Stimulated activated CD4-positive, alpha-beta T cell treated with anti-CD3 and anti-CD28 coated beads, TNF-alpha, amount 100 ng/mL, for 1 hour (primary cell): ENCODE results near the gene CROCC.

Source experiments
- DNase-seq, 3 donors: peaks; one replicate each; pipeline ENCODE4 v3.0.0-alpha.2; 2020; ENCODE audit warnings: low read depth in 3 of 3, low spot score in 1 of 3

Gene CROCC

DNA sequence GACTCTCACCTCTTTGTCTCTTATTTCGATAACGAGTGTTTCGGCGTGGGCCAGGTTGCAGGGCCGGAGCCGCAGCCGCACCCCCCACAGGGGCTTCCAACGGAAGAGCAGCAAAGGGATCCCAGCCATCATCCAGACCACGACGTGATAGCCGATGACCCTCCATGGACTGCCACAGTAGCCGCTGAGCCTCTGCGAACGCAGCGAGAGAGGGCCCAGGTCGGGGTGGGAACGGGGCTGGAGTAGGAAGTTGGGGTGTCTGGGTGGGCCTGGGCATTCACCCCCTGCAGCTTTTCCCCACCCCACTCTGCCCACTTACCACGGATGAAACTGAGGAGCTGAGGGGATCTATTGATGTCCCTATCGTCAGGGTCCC lies 83.6 kb downstream of the CROCC start:
- no peak for DNase-seq

DNA sequence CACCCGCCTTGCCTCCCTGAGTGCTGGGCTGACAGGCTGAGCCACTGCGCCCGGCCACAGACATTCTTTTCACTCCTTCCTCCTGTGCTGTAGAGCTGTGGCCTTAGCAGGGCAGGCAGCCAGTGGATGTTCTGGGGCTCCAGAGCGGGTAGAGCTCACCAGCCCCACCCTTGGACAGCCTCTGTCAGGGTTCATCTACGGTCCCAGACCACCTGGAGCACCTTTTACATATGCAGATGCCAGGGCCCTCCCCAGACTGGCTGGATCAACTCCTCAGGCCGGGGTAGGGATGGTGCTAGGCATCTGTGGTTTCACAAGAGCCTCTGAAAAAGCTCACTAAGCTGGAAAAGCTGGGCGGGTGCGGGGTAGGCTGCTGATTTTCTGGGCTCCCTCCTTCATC lies 85.4 kb downstream of the CROCC start:
- DNase-seq: no peak

DNA sequence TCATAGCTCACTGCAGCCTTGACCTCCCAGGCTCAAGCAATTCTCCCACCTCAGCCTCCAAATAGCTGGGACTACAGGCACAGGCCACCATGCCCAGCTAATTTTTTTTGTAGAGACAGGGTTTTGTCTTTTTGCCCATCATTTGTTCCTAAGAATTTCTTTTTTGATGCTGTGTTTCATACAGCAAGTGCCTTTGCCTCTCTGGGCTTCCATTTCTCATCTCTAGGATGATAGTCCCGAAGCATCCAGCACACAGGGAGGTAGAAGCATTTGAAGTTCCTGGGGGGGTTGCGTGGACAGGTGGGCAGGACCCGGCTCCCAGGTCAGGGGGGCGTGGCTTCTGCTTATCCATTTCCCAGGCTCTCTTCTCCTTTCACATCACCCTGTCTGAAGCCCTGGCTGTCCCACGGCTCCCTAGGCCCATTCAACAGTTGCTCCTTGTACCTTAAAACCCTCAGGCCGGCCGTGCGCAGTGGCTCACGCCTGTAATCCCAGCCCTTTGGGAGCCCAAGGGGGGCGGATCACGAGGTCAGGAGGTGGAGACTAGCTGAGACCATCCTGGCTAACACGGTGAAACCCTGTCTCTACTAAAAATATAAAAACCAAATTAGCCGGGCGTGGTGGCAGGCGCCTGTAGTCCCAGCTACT lies 86.6 kb downstream of the CROCC start:
- no peak for DNase-seq

DNA sequence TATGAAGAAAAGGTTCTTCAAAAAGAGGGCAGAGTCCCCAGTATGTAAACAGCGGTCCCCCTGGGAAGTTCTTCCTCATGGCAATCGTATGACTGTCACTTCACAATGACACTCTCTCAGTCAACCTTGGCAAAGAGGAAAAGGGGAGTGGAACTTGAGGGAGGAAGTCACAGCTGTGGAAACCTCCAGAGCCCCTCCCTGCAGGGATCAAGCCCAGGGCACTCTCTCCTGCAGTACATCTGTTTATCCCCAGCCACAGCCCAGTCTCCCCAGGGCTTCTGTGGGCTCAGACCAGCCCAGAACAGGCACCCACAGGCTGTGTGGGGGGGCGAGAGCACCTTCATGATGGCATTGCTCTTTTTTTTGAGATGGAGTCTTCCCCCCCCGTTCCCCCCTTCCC lies 88.0 kb downstream of the CROCC start:
- DNase-seq: no peak

DNA sequence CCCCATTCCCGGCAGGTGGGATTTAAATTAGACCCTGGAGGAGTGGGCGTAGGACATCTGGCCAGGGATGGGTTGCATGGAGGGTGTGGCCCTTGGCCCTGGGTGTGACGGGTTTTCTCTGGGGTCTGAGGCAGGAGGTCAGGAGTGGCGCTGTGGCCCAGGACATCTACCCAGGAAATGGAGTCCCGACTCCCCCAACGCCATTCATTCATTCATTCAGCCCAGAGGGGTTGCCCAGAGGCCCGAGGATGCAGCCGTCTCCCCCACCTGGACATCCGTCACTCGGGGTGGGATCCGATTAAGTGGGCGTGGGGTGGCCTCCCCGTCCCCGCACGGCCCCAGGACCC lies 89.3 kb downstream of the CROCC start:
- no peak for DNase-seq

DNA sequence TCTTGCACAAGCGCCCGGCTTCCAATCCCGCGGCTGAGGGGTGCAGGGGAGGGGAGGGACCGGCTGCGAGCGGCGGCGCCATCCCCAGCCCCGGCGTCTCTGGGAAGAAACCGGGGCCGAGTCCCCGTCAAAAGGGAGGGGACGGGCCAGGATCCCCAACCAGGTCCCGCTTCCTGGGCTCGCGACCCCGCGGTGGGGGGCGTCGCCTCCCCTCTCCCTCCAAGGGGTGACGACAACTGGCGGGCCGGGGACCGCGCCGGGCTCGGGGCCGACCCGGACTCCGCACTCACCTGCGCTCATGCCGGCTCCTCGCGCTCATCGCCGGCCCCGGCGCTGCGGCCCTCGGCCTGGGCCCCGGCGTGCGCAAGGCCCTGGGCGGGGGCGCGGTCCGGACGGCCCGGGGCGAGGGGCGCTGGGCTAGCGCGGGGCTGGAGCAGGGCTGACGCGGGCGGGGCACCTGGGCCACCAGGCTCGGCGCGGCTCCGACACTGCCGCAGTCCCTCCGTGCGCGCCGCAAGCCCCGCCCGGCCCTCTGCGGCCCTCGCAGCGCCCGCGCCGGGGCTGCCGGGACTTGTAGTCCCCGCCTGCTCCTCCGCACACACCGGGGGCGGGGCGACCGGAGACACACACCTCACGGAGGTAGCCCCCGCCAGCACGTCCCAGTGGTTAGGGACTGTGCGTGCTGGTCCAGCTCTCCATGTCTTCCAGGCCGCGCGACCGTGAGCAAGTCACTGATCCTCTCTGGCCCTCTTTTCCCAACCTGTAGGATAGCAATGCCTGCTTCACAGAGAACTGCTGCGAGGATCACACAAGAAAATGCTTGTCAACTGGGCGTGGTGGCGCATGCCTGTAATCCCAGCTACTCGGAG lies 89.9 kb downstream of the CROCC start, which contains the start of gene ATP13A2:
Gene ATP13A2 (minus strand): TSS at position 490 of the 869 bp plus-strand sequence. CDS start 190 bp downstream, at position 300.
- DNase-seq: peak; percentile 58 to 71 (median 66)

DNA sequence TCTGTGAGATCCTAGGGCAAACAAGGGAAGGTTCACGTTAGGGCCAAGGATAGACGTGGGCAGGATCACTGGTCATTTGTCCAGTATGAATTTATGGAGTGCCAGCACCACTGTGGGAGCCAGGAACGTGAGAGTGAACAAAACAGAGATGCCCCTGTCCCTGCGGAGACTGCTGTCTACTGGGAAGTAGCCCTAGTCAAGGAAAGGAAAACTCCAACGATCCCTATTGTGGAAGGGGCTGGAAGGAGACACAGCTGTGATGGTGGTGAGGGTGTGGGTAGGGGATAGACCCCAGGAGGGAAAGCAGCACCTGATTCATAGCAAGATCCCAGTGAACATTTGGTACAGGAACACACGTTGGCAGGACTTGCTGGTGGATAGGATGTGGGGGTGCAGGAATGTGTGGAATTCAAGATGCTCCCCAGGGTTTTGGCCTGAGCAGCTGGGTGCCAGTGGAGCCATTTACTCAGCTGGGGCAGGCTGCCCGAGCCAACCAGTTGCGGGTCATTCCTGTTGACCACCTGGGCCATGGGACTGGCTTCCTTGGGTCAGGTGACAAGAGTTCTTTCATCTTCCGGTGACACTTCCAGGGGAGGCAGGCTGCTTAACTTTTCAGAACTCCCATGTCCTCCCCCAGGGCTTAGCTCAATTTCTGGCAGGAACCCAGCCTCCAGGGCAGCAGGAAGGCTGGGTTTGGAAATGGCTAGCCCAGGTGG lies 91.2 kb downstream of the CROCC start:
- no peak for DNase-seq

DNA sequence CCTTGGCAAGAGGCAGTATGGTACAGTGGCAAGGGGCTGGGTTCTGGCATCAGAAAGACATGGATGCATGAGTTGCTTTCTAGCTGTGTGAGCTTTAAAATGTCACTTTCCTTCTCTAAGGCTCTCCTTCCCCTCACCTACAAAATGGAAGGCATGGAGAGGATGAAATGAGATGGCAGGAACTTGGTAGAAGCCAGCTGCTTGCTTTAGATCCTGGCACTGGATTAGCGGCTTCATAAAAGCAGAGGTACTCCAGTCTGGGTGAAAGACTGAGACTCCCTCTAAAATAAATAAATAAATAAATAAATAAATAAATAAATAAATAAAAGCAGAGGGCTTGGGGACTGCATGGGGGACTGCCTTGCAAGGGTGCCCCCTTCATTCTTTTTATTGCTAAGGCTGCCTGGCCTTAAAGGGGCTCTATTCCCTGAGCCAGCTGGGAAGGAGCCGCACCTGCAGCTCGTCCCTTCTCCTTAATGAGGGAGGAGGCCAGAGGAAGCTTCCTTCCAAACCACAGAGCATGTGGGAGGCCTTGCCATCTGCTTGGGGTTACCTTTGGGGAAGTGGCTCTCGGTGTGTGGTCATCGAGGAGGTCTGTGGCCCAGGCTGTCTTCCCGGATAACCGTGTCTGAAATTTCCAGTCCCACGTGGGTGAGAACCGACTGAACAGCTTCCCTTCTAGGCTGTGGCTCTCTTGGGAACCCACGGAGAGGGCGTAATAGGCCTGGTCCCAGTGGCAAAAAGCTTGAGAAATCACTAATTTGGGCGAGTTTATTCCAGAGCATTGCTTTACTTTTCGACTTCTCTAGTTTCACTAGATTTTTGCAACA lies 92.0 kb downstream of the CROCC start:
- DNase-seq: no peak

DNA sequence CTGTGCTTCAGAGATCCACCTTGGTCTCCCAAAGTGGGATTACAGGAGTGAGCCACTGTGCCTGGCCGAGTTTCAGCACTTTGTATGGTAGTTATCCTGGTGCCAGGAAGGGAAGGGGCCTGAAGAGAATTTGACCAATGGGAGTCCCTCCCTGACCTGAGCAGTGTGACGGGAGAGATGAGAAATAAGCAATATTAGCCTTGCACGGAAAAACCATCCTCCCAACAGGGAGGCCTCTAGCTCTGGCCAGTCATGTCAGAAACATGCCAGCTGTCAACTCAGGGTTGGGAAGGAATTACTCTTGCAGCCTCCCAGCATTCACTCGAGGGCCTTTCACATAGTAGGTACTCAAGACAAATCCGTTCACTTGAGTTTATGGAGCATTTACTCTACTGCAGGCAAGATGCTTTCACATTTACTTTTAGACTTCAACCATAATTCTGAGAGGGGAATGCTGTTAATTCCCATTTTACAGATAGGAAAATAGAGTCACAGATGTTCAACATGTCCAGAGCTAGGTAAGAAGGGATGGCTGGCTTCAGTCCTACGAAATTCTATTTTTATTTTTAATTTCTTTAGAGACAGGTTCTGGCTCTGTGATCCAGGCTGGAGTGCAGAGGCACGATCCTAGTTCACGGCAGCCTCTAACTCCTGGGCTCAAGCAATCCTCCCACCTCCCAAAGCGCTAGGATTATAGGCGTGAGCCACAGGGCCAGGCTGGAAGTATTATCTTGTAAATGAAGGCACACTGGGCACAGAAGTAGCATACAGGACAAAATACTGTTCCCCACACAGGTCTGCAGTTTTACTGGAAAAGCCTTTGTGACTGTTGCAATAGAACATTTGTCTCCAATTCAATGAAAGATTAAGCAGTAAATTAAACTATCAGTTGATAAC lies 93.2 kb downstream of the CROCC start:
- DNase-seq: no peak

DNA sequence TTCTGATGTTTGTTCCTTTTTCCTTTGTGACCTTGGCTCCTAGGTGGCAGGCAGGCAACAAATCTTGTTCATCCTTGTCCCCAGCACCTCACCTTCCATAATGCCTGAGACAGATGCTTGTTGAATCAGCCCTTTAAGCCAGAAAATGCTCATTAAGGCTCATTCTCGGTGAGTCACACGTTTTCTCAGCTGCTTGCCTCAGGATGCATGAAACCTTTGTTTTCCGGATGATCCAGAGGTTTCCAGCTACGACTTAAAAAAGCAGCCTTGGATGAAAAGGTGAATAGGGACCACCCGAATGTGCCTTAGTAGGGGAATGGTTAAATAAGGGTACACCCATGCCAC lies 94.6 kb downstream of the CROCC start:
- DNase-seq: no peak

DNA sequence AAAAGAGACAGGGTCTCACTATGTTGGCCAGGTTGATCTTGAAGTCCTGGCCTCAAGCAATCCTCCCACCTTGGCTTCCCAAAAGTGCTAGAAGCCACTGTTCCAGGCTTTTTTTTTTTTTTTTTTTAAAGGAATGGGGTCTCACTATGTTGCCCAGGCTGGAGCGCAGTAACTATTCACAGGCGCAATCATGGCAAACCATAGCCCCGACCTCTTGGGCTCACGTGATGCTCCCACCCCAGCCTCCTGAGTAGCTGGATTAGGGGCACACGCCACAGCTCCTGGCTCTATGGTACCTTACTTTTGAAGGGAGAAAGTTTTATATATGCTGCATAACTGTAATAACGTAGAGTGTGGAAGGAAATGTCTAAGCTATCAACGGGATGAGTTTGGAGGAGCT lies 95.7 kb downstream of the CROCC start:
- DNase-seq: no peak

DNA sequence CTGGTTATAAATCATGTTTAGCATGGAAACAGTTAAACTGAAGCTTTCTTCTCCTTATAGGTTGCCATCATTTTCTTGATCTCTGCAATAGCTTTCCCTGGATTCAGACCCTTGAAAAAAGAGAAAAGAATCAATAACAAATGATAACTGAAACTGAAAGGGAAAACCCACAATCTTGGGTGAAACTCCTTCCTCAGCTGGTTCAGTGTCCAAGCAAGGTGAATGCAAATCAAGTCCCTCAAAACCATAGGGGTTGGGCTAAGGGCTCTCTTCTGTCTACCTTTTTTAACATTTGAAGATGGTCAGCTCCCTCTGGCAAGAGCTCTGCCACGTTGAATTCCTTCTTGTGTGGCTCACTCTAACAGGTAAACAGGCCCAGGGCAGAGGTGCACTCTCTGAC lies 97.1 kb downstream of the CROCC start:
- DNase-seq: no peak

DNA sequence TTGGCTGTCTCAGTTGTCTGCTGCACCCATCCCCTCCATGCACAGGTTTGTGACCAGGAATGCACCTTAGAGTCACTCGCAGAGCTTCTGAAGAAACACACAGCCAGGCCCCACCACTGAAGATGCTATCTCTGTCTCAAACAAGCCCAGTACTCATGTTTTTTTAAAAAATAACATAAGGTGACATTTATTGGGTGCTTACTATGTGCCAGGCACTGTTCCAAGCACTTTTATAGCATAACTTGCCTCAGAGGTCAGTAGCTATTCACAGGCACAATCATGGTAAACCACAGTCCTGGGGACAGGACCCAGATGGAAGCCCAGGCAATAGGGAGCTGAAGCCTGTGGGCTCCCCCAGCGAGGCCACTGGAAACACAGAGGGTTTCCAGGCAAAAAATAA lies 98.8 kb downstream of the CROCC start:
- DNase-seq: no peak

DNA sequence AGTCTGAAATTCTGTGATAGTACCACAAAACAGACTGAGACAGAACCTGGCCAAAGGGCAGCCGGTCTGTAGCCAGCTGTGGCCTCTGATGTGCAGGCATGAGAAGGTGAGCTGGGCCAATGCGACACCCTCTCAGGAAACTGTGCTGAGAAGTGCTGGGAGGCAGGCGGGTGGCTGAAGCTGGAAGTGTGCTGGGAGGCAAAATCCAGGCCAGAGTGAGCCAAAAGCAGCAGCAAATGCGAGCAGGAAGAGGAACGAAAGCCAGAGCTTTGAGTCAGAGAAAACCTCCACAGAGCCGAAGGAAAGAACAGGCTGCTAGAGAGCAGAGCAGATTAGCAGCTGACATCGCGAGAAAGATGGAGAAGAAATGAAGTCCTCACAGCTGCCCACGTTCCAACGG lies 100.2 kb downstream of the CROCC start:
- DNase-seq: no peak
